ENCODE data around the gene DCDC2C. TPM values are rescaled to one million over a fixed set of nuclear protein-coding genes. Genes with fewer than 3 reads are reported as not detected.

The DCDC2C gene
- total RNA-seq, 1 donor from 2014 or later = not detected

GRCh38 chr2:3769766-3770165, 66.4 kb downstream of the DCDC2C start:
- H3K36me3 Mint-ChIP-seq = no peaks in the 10 kb centered on the region
- Histone ChIP-seq H3K27me3 (no peaks in the 10 kb centered on the region), H3K4me1 (no peaks in the 10 kb centered on the region)

DNA sequence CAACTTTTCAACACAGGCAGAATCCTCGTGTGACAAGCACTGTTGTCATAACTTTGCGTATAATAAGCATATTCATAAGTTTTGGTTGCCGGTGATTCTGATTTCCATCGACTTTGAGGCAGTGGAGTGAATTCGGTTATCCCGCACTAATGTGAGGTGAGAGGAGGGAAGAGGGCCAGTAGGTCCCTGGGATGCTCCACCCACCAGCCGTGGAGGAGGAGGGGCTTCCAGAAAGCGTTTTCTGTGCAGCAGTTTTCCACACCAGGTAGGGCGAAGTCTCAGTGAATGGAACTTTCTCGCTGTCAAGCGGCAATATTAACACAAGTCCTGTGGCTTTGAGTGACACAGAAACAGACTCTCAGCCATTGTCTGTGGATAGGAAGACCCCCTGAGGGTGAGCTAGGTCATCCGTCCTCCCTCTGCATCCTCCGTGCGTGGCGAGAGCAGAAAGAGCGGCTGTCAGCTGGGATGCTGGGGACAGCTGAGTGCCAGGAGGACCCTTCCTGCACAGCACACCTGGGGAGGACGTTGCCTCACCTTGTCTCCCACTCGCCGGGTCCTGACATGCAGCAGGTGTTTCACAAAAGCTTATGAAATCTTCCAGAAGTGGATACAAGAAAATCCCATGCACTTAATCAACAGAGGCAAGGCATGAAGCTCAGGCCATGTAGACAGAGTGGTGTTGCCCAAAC, 67.5 kb downstream of the DCDC2C start:
- no peaks in the 10 kb centered on the region for H3K27me3 ChIP-seq
- TF ChIP-seq EZH2 (IDR thresholded peaks at IDR 0.05) (no peak), CTCF (IDR thresholded peaks at IDR 0.05) (no peak), EZH2phosphoT487 (IDR thresholded peaks at IDR 0.05) (no peak)
- no peak overlapping the region for H2AFZ ChIP-seq (replicated peaks)
- no peaks in the 10 kb centered on the region for H3K79me2 ChIP-seq (ENCODE audit: low read depth)
- no peak for DNase-seq (ENCODE audit: low spot score)
- no peaks in the 10 kb centered on the region for H3F3A ChIP-seq (ENCODE audit: low read depth)
- no peaks in the 10 kb centered on the region for H4K20me1 ChIP-seq (ENCODE audit: low read depth)
- no peak overlapping the region for H3K27ac ChIP-seq
- H3K4me3 ChIP-seq = no peak overlapping the region
- Mint-ChIP-seq H3K36me3 (no peaks in the 10 kb centered on the region), H3K4me3 (no peak overlapping the region), H3K27me3 (ENCODE audit: insufficient read depth, low read depth) (no peaks in the 10 kb centered on the region), H3K4me1 (peaks cover 5% of the 10 kb centered on the region), H3K27ac (peak overlapping the region; percentile 24), H3K9me3 (no peaks in the 10 kb centered on the region)
- no peak overlapping the region for H3K9ac ChIP-seq
- H3K9me3 ChIP-seq (ENCODE audit: low read depth) = no peaks in the 10 kb centered on the region
- no peaks in the 10 kb centered on the region for H3K4me1 ChIP-seq
- H3K4me2 ChIP-seq = no peak overlapping the region
- no peaks in the 10 kb centered on the region for H3K36me3 ChIP-seq

More at GRCh38 chr2:3769766-3770165, 66.4 kb downstream of the DCDC2C start:
- H4K20me1 ChIP-seq (ENCODE audit: low read depth) = no peaks in the 10 kb centered on the region
- H3K9me3 Mint-ChIP-seq = peaks cover 3% of the 10 kb centered on the region
- DNase-seq (ENCODE audit: low spot score) = no peak
- no peak overlapping the region for H3K27ac ChIP-seq
- H3K9me3 ChIP-seq (ENCODE audit: low read depth) = no peaks in the 10 kb centered on the region
- no peaks in the 10 kb centered on the region for H3K27me3 Mint-ChIP-seq (ENCODE audit: insufficient read depth, low read depth)
- no peak overlapping the region for H3K9ac ChIP-seq
- H2AFZ ChIP-seq (replicated peaks) = no peak overlapping the region
- TF ChIP-seq EZH2 (IDR thresholded peaks at IDR 0.05) (no peak), CTCF (IDR thresholded peaks at IDR 0.05) (no peak), EZH2phosphoT487 (IDR thresholded peaks at IDR 0.05) (no peak)
- H3K4me1 Mint-ChIP-seq = peaks cover 5% of the 10 kb centered on the region
- H3K79me2 ChIP-seq (ENCODE audit: low read depth) = no peaks in the 10 kb centered on the region
- H3K4me2 ChIP-seq = no peak overlapping the region
- H3K4me3 Mint-ChIP-seq = no peak overlapping the region
- H3K4me3 ChIP-seq = no peak overlapping the region
- no peaks in the 10 kb centered on the region for H3K36me3 ChIP-seq
- no peaks in the 10 kb centered on the region for H3F3A ChIP-seq (ENCODE audit: low read depth)
- H3K27ac Mint-ChIP-seq = no peak overlapping the region

- H3K9me3 ChIP-seq (ENCODE audit: low read depth) = no peaks in the 10 kb centered on the region
- no peak overlapping the region for H3K4me3 ChIP-seq
- H3K4me1 ChIP-seq = no peaks in the 10 kb centered on the region
- TF ChIP-seq EZH2phosphoT487 (IDR thresholded peaks at IDR 0.05) (no peak), CTCF (IDR thresholded peaks at IDR 0.05) (no peak), EZH2 (IDR thresholded peaks at IDR 0.05) (no peak)
- DNase-seq (ENCODE audit: low spot score) = no peak
- H3K36me3 ChIP-seq = no peaks in the 10 kb centered on the region
- no peaks in the 10 kb centered on the region for H3F3A ChIP-seq (ENCODE audit: low read depth)
- Mint-ChIP-seq H3K27ac (no peak overlapping the region), H3K9me3 (no peaks in the 10 kb centered on the region), H3K36me3 (no peaks in the 10 kb centered on the region), H3K4me3 (no peak overlapping the region), H3K27me3 (ENCODE audit: insufficient read depth, low read depth) (peaks cover 4% of the 10 kb centered on the region), H3K4me1 (peaks cover 5% of the 10 kb centered on the region)
- H2AFZ ChIP-seq (replicated peaks) = no peak overlapping the region
- H3K79me2 ChIP-seq (ENCODE audit: low read depth) = no peaks in the 10 kb centered on the region
- no peaks in the 10 kb centered on the region for H4K20me1 ChIP-seq (ENCODE audit: low read depth)
- no peak overlapping the region for H3K4me2 ChIP-seq
- no peak overlapping the region for H3K27ac ChIP-seq
- H3K9ac ChIP-seq = no peak overlapping the region
- H3K27me3 ChIP-seq = no peaks in the 10 kb centered on the region
These were observed 68.2 kb downstream of the DCDC2C start for GRCh38 chr2:3771576-3771975.

Measured in neural progenitor cell (in vitro differentiated cells).